ELF-1 (cell line): ENCODE data around the gene TGFBR2.

Source experiments
- DNase-seq: peaks from one replicate; pipeline ENCODE4 v3.0.0-alpha.2; 2016; ENCODE audit warnings: low read depth, low spot score

The TGFBR2 gene

DNA sequence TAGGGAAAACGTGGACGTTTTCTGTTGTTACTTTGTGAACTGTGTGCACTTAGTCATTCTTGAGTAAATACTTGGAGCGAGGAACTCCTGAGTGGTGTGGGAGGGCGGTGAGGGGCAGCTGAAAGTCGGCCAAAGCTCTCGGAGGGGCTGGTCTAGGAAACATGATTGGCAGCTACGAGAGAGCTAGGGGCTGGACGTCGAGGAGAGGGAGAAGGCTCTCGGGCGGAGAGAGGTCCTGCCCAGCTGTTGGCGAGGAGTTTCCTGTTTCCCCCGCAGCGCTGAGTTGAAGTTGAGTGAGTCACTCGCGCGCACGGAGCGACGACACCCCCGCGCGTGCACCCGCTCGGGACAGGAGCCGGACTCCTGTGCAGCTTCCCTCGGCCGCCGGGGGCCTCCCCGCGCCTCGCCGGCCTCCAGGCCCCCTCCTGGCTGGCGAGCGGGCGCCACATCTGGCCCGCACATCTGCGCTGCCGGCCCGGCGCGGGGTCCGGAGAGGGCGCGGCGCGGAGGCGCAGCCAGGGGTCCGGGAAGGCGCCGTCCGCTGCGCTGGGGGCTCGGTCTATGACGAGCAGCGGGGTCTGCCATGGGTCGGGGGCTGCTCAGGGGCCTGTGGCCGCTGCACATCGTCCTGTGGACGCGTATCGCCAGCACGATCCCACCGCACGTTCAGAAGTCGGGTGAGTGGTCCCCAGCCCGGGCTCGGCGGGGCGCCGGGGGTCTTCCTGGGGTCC lies at the start of gene TGFBR2:
TSS of gene TGFBR2 (plus strand) at position 301 of the 731 bp plus-strand sequence. CDS start at position 584, 283 bp downstream.
- DNase-seq = peak; percentile 90

DNA sequence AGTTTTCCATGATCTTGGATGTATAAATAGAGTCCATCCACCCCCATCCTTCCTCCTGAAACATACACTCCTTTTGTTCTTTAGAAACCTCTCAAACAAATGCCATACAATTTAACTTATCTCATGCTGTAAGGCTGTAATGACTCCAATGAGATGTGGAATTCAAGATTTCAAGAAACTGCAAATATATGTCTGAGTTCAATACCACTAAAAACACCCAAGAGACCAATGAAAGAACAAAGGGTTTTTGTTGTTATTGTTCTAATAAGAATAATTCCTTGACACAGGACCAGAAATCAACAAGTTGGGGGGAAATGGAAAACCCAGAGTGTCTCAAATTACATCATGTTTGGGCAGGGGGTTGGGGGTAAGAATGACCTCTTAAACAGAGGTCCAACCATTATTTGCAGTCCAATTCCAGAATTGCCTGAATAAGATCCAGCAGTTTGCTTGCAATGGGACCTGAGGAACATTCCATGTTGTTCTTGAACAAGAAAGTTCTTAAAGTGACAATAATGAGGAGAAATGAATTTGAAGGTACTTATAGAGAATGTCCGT lies 48.6 kb upstream of the TGFBR2 start:
- DNase-seq = no peak

DNA sequence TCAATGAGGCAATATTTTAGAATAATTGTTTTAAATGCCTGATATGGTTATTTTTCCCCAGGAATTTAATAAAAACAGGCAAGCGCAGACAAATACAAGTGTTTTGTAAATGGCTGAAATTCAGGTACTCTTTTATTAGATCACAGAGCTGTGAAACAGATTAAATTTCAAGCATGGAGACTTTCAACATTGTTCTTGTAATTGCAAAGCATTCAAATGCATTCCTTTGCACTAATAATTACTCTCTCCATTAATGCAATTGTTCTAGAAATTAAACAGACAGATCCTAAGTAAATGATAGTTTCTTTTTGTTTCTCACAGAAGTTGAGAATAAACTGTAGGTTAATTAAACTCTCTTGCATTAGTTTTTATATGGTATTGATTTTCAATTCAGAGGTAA lies 42.4 kb upstream of the TGFBR2 start:
- DNase-seq = no peak

DNA sequence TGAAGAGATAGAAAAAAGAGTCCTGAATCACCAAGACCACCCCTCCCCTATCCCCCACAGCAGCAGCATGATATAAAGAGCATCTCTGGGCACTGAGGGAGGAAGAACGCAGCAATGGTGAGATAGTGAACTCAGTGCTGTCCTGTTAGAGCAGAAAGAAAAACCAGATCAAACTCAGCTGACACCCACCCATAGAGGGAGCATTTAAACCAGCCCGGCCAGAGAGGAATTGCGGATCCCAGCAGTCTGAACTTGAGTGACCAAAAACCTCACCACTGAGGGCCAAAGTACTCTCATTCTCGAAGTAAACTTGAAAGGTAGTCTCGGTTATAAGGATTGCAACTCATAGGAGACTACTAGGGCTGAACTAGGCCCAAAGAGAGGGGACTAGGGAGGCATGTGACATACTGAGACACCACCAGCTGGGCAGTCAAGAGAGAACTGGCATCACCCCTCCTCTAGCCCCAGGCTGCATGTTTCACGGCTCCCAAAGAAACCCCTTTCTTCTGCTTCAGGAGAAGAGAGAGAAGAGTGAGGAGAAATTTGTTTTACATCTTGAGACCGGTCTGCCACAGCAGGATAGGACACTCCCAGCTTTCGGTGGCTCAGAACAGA lies 39.2 kb upstream of the TGFBR2 start:
- DNase-seq = peak; percentile 40

DNA sequence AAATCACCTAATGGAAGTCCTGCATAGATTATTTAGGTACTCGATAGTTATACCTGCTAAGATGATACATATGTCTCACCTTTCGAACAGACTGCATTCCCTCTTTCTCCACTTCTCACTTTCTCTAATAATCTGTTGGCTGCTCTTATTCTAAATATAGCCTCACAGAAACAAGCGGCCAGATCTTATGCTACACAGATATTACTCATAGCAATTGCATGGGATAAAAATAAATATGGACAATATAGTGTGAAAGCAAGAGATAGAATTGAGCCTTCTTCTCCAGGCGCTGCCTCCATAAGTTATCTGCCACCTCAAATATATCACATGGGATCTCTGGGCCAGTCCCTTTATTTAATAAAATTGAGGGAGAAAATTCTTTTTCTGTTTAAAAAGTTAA lies 29.5 kb upstream of the TGFBR2 start:
- DNase-seq = no peak

DNA sequence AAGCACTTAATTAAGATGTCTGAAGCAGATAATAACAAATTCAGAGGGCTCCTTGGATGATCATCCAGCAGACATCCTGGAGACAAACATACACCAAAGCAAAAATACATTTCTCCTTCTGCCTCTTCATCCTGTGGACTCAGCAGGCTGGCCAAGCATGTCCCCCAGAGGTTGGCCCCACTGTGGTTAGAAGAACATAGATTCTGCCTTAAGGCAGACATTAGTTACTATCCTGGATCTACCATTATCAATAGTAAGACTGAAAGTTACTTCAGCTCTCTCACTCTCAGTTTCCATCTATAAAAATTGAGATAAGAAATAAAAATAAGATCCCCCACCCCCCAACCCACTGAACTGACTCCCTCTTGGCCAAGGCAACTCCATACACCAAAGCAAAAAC lies 28.6 kb upstream of the TGFBR2 start:
- no peak for DNase-seq

DNA sequence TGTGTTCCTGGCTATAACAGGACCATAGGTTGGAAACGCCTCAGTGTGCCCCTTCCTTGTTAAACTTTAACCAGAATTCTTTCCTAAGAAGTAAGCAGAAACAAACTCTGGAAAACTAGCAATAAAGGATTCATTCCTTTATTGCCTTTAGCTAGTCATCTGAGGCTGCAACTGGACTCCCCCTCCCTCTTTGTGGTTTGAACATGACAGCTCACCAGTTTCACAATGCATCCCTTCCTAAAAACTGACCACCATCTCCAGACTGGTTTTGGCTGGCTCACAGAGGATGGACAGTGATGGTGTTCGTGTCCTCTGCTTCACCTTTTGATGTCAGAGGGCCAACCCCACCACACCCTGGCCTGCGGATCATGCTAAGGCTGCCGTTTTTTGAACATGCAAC lies 27.9 kb upstream of the TGFBR2 start:
- DNase-seq = no peak

DNA sequence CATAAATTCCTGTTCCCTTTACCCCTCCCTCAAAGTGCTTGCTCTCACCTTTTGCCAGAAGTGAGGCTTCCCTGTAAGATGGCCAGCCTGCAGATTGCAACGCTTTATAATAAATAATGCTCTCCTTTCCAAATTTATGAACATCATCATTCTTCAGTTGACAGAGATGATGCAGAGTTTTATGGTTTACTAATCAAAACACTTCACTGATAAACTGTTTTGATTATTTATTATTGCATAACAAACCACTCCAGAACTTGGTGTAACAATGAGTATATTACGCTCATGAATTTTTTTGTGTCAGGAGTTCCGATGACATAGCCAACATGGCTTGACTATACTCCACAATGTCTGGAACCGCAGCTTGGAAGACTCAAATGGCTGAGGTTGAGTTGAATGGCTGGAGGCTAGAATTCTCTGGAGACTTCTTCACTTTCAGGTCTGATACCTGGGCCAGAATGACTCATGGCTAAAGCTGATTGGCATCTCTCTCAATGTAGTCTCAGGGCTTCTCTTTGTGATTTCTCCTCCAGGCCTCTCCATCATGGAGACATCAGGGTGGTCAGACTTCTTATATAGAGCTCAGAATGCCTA lies 27.3 kb upstream of the TGFBR2 start:
- peak; percentile 31 for DNase-seq

DNA sequence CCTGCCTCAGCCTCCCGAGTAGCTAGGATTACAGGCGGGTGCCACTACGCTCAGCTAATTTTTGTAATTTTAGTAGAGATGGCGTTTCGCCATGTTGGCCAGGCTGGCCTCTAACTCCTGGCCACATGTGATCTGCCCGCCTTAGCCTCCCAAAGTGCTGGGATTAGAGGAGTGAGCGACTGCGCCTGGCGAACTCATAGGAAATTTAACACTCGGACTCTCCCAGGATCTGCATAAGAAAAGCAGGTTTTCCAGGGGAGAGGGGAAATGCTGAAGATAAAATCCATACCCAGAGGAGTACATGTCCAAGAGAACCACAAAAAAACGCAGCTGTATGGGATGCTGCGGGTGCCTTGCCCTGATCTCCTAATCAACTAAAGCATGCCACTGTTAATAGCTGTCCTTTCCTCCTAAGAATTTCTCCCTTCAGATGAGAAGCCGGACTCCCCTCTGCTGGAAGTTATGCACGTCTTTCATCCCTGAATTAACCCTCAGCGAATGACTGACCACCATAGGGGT lies 25.3 kb upstream of the TGFBR2 start:
- peak; percentile 13 for DNase-seq

DNA sequence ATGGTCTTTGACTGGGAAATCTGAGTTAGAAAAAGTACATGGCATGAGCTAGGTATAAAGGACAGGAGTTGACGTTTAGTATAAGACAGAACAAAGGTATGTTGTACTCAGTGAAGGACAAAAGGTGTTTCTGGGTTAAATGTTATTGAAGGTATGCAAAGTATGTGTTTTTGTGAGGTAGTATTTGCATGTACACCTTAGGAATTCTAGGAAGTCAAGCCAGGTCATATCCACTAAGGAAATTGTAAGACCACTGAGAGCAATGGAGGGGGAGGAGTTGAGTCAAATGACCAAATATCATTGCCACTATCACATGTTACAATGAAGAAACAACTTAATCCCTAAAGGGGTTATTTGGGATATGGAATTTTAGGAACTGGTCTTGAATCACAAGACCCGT lies 24.4 kb upstream of the TGFBR2 start:
- DNase-seq = no peak

DNA sequence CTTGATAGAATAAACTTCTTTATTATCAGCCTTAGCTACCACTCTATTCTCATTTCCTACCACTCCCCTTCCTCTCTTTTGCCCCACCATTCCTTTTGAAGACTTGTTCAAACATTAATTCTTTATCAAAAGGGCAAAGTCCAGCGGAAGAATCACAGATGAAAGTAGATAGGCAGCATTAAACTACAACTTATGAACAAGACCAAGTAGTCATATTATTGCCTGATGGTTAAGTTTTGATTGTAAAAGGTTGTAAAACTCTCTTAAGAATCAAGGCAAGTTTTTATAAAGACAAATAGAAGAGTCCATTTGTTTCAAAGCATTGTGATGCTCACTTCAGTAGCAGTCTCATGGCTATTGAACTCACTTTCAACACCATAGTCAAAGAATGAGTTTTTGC lies 22.4 kb upstream of the TGFBR2 start:
- DNase-seq = no peak

DNA sequence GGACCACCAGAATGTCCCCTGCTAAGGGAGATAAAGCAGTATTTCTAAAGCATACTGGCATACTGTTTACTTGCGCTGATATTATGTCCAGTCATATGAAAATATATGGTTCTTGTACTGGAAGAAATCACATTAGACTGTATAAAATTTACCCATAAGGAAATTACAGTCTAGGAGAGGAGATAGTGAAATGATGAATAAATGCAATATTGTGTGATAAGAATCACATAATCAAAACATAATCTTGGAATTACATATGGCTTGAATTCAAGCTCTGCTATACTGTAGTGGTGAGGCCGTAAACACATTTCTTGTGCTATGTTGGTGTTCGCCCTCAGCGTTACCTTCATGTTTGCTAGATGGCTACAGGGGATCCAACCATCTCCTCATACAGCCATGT lies 20.7 kb upstream of the TGFBR2 start:
- DNase-seq = no peak

DNA sequence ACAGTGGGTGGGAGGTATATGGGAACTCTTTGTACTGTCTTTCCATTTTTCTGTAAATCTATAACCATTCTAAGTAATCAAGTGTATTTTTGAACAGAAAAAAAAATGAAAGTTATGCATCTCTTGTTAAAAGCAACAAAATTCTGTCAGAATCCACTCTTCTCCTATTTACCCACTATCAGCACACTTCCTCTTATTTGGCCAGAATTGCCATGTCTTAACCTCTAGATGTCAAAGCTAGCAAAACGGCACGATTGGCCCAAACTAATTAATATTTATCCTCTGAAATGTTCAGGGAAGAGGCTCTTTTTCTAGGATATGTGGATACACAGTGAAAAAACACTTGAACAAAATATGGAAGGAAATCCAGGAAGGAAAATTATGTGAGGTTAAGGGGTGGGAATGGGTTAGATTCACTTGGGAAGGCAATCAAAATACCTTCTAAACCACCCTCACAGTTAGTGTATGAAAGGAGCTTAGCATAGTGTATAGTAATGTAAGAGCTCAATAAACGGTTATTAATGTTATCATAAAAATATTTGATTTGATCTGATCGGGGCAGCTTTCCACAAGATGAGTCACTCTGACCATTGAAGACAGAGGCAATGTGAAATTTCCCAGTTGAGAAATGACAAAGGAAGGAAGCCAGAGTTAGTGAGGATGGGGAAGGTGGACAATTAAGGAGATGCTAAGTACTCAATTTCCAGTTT lies 20.1 kb upstream of the TGFBR2 start:
- DNase-seq = no peak

DNA sequence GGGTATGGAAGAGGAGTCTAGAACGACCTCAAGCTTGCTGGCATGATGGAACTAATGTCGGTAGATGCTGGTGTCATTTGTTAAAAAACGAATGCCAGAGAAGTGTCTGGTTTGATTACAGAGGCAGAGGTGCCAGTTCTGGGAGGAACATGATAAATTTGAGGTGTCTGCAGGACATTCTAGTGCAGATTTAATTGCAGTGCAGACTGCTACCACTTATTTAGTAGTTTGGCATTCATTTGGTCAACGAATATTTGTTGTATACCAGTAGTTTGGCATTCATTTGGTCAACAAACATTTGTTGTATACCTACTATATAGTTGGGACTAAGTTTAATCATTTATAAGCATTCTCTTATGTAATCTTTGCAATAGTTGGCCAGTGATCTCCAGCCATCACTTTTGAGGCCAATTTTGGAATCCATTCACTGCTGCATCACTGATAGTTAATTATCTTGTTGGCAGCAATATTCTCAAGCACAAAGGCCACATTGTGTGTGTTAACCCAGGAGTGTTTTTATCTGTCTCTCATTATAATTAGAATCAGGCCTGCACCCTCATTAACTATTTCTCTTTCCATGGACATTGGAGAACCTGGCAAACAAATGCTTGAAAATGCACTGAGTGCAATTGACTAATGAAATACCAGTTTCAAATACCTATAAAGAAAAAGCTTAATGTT lies 19.5 kb upstream of the TGFBR2 start:
- no peak for DNase-seq

DNA sequence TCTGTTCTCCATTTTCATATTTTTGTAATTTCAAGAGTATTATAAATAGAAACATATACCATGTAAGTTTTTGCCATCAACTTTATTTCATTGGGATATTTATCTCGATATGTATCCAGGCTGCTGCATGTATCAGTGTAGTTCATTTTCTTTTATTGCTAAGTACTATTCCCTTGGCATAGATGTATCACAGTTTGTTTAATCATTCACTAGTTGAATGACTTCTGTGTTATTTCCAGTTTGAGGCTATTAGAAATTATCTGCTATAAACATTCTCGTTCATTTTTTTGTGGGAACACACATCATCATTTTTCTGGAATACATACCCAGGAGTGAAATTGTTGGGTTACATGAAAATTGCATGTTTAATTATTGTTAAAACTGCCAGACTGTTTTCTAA lies 18.5 kb upstream of the TGFBR2 start:
- no peak for DNase-seq

DNA sequence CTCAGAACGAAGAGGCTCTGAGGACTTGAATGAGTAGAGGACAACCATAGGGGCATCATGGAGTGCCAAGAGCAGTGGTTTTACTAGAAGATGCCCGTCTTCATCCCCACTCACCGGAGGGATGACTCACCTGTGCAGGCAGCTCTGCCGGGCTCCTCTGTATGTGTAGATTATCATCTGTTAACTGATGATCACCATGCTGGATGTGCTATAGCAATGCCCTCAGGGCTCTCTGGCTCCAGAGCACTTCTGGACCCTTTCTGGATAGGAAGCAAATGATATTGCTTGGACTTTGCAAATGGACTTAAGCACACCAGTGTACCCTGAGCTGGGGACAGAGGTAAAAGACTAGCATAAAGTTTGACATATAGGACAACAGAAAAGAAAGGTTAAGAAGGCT lies 10.2 kb upstream of the TGFBR2 start:
- no peak for DNase-seq

DNA sequence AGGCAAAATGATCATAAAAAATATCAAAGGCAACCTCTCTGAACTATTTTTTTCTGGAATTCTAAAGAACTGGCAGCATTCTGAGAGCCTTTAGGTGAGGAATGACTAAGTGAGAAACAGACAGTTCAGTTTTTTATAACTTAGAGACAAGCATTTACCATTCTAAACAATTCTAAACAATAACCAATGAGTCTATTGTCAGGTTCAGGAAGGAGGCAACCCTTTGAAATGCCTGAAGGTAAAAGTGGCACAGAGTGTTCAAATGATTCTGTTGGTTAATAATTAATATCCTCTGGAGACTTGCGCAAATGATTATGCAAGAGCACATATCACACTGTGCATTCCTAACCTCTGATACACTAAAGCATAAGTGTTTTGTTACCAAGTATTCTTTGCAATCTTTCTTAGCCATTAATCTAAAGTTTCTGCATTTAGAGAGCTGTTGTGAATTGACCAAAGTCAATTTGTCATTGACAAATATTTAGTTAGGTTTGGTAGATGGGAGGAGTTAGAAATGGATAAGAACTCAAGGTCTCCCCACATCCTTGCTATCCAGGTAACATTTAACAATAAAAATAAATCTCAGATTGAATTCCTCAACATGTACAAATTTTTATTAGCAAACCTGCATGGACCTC lies 9.2 kb upstream of the TGFBR2 start:
- DNase-seq = no peak

DNA sequence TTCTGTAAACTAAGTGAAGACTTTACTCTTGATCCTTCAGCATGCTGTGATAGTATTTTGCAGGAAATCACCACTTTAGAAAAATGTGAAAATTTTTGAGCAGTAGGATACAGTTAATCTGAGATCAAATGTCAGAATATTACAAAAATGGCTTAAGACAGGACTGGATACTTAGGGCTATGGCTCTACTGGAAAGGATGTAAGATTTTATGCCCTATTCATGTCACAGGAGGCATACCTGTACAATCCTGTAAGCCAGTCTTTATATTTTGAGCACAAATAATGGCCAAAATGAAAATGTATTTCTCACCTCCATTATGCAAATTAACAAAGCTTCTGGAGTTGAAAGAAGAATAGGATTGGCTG lies 8.6 kb upstream of the TGFBR2 start:
- DNase-seq = no peak

DNA sequence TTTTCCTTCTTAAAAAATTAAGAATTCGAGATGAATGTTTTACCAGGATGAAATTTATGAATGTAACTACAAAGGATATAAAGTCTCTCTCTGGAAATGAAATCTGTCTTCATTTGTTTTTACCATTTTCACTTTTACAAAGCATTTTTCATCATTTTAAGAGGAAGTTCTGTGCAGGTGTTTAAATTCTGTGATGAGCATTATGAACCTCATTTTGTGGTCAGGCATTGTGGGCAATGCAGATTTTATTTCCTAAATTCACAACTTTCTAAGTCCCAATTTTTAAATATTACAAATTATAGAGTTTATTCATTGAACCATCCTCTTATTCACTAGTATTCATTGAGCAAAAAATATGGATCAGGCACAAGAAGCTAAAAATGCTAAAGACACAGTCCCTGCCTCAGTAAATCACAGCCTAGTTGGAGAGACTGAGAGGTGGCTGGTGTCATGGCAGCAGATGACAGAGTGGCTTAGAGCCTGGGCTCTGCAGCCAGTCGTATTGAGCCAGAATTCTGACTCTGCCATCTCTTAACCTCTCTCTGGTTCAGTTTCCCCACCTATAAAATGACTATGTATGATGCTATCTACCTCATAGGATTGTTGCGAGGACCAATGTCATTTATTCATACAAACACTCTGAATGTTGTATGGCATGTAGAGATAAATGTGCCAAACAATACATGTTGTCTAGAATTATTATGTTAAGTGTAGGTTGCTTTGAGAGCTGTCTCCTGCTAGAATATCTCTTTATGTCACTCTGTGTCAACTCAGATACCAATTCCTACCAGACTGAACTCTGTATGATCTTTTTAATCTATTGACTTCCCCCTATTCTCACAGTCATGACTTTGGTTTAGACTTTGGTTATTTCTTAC lies 7.5 kb upstream of the TGFBR2 start:
- DNase-seq = no peak

DNA sequence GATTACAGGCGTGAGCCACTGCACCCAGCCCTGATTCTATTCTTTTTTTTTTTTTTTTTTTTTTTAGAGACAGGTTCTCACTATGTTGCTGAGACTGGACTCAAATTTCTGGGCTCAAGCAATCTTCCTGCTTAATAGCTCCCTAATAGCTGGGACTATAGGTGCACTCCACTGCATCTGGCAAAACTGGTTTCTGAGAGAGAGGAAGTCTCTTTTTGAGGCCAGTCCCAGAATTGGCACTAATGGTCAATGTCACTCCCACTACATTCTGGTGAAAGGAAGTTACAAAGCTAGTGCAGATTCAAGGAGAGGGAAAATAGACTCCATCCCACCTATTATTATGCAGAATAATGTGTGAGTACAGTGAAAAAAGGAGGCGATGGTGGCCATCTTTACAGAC lies 5.8 kb upstream of the TGFBR2 start:
- no peak for DNase-seq
